GM18508 (cell line): ENCODE results near the gene DPF1.
"Not testable (repeated sequence)": the region's sequence is repeated elsewhere in the genome, so short reads cannot be mapped to it uniquely, and the experiment has no call there.

Source experiments
- ATAC-seq: cut with Tn5 transposase; IDR thresholded peaks from one replicate; pipeline ENCODE4 v1.9.1; 2021; ENCODE audit warnings: moderate number of reproducible peaks; ENCODE audit not compliant: insufficient read depth, unreplicated experiment

DPF1 gene

DNA sequence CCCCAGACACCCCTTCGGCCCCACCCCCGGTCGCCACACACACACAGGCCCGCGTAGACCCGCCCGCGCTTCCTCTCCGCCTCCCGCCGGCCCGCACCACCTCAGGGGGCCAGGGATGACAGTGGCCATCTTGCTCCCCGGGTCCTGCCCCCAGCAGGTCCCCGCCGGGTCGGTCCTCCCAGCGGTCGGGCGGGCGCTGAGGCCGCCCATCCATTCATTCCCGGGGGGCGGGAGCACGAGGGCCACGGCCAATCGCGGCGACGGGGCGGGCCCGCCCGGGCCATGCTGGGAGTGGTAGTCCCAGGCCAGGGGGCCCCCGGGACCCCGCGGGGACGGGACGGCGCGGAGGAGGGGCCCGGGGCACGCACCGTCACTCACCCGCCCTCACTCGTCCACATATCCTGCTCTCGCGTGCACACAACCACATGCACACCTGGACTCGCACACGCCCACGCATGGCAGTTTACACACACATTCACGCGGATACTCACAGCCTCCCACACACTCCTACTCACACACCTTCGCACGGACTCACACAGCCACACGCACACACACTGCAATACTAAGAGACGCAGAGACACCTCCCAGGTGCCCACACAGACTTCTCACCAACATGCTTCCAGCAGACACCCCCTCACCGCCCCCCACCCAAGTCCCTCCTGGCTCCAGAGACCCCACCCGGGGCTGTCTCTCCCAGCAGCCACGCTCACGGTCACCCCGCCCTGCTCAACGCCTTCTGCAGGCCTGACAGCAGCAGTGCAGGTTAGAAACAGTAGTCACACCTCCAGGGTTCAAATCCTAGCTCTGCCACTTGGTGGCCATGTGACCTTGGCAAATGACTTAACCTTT, at the start of gene DPF1:
Gene DPF1 (minus strand): TSS at position 209 of the 849 bp plus-strand sequence. CDS start 80 bp downstream, at position 129.
- no peak for ATAC-seq

DNA sequence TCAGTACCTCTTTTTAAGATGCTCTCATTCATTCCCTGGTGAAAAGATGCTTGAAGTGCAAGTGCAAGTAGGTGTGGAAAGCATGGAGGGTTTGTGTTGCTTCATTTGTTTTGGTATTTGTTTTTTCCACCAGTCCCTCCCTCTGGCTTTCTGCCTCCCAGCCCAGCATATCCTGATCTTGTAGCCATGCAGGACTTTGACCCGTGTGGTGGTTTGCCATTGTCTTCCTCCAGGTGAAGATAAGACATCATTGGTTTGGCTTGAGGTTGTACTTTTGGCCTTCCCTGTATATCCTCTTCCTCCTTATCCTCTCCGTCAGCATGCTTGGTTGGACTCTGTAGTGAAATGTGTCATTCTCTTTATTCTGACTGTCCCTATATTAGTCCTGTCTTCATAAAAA, 49.5 kb upstream of the DPF1 start:
- ATAC-seq: no peak

DNA sequence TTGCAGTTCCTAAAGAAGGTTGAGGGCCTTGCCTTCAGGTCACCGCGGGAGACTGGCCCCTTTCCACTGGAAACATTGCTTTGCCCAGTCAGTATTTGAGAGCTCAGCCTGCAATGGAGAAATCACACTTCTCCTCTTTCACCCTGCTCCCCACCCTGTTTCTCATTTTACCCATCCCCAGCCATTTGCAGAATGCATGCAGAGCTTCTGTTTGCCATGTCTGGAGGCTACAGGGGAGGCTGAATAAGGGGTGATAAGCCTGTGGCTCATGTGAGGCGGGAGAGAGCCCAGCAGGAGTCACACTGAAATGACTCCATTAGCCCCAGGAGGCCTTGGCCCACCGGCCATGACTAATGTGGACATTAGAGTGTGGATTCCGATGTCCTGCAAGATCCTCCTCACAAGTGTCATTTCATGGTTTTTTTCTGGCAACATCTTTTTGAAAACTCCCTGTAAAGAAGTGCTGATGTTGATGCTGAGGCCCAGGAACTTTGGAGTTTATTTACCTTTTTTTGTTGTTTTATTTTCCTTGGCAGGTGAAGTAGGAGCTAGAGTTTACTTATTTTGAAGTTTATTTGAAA, 46.7 kb upstream of the DPF1 start:
- no peak for ATAC-seq

DNA sequence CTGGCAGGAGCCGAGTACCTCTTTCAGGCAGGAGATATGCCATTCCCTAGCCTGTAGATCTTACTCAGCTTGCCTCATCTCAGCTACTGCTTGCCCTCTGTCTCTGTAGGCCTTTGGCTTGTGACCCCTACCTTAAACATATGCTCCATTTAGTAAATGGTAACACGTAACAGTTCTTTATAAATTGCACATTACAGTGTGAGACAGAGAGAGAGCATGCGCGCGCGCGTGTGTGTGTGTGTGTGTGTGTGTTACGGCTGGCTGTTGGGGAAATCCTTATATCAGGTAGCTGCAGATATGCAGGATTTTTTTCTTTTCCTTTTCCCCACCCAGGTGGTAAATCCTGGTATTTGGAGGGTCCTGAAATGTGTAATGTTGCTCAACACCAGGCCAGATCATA, 44.5 kb upstream of the DPF1 start:
- ATAC-seq: no peak

DNA sequence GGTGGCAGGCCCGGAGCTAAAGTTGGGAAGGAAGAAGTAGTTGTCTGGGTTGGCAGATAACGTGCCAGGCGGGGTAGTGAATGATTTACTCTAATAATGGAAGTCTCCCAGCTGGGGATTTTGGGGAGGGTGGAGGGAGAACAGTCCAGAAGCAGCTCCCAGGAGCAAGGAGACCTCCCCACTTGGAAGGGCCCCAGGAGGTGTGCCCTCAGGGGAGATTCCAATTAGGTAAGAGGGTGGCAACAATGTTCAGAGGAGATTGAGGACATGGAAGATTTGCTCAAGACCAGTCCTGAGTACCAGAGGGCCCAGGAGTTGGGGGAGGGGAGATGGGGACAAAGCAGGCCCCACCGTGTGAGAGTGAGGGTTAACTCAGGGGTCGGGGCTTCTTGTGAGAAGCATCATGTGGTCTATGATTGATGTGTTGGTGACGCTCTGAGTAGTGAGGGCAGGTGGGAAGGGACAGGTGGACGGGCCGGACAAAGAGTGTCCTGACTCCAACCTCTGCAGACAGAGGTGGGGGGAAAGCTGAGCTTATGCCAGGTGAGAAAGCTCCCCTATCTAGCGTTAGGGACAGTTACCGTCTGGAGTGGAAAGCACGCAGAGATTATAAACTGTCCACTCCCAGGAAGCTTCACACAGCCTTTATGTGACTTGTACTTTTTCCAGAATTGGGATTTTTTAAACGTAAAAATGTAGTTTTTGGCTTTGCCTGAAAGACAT, 43.9 kb upstream of the DPF1 start:
- no peak for ATAC-seq

DNA sequence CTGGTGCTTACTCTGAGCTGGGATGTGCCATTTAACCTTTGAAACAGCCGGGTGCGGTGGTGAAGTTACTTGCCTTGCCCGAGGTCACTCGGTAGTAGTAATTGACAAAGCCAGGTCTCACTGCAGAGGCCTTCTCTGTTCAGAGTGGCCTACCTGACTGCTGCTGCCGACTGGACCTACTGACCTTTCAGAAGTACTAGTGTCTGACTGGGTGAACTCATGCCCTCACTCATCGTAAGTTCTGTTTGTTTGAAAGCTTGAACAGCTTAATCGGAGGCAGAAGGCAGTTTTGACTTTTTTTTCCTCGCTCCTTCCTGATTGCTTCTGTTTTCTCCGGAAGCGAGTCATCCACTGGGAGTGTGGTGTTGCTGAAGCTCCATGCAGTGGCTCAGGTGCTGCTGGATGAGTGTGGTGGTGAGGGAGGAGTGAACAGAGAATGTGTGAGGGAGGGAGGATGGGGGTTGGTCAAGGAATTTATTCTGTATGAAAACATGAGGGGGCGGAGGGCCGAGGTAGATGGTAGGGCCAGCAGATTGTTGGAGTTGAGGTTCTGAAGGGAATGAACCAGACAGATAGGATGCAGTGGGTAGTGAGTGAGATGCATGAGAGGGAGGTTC, 43.1 kb upstream of the DPF1 start:
- ATAC-seq: no peak

DNA sequence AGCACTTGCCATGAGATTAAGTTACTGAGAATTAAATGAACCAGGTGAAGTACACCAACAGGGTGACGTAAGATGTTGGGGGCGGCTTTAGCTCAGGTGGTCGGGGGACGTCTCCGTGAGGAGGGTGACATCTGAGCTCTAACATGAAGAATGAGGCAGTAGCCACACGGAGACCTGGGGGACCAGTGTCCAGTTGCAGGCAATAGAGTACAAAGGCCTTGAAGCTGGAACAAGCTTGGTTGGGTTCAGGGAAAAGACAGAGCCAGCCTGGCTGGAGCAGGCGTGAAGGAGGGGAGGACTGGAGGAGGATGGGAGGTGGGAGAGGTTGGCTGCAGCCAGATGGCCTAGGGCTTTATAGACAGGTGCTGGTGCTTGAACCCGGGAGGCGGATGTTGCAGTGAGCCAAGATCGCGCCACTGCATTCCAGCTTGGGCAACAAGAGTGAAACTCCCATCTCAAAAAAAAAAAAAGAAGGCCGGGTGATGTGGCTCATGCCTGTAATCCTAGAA, 42.0 kb upstream of the DPF1 start:
- ATAC-seq: no peak

DNA sequence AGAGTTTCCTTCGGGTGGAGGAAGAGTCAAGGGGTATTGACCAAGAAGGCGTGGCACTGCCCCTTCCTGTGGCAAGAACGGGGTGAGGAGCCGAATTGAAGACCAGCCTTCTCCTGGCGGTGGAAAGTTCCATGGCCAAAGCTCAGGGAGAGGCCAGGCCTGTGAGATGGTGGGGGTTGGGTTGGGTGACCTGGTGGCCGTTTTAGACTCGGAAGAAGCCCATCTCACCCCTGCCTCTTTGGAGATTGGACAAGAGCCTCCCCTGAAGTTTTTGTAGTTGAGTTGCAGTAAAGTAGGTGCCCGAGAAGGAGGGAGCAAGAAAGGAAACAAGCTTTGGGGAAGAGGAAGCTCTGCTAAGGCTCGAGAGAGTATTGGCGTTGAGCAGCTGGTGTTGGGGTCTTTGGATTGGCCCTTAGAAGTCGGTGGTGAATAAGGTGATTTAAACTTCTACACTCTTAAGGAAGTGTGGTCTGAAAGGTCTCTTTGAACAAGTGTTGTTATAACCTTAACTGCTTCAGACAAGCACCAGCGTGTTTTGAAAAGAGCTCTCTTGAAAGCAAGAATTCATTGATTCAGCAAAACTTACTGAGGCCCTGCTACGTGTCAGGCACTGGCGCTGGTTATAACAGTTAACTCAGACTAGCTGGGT, 41.3 kb upstream of the DPF1 start:
- ATAC-seq: no peak

DNA sequence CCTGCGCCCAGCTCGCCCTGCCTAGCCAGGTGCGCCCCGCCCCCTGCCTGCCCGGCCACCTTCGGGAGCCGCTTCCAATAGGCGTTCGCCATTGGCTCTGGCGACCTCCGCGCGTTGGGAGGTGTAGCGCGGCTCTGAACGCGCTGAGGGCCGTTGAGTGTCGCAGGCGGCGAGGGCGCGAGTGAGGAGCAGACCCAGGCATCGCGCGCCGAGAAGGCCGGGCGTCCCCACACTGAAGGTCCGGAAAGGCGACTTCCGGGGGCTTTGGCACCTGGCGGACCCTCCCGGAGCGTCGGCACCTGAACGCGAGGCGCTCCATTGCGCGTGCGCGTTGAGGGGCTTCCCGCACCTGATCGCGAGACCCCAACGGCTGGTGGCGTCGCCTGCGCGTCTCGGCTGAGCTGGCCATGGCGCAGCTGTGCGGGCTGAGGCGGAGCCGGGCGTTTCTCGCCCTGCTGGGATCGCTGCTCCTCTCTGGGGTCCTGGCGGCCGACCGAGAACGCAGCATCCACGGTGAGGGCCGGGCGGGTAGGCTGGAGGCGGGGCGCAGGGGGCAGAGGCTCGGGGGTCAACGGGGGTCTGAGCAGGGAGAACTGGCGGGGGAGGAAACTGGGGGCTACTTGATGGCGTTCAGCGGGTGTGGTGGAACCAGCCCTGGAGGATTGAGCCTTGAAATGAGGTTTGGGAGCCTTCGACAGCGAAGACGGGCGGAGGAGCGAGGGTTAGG, 40.6 kb upstream of the DPF1 start, which contains the start of gene SPINT2:
Gene SPINT2 (plus strand): TSS at position 88 of the 727 bp plus-strand sequence. CDS start 320 bp downstream, at position 408.
- ATAC-seq: no peak

DNA sequence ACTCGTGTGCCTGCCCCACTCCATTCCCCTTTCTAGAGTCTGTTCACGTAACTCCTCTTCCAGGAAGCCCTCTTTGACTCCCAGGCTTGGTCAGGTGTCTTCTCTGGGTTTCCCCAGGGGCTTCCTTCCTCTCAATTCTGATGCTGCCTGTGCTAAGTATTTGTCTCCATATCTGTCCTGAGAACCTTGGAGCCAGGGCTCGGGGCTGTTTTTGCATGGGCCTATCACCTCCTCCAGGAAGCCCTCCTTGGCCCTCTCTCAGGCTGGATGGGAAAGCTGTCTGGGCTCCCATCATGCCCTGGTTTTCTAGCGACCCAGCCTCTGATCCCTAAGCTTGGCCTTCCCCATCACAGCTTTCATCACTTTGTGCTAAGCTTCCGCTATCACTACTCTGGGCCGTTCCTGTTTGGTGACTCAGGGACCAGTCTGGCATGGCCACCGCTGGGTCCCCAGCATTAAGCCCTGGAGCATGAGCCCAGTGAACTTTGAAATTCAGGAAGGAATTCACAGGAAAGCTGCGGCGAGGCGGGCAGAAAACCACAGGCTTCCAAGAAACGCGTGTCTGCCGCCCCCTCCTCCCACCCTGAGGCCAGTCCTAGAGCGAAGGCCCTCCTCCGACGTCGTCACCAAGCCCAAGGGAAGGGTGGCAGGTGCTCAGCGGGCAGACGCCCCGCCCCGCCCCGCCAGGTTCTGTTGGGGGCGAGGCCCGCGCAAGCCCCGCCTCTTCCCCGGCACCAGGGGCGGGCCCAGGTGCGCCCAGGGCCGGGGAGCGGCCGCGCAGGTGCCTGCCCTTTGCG, 39.9 kb upstream of the DPF1 start:
- no peak for ATAC-seq

DNA sequence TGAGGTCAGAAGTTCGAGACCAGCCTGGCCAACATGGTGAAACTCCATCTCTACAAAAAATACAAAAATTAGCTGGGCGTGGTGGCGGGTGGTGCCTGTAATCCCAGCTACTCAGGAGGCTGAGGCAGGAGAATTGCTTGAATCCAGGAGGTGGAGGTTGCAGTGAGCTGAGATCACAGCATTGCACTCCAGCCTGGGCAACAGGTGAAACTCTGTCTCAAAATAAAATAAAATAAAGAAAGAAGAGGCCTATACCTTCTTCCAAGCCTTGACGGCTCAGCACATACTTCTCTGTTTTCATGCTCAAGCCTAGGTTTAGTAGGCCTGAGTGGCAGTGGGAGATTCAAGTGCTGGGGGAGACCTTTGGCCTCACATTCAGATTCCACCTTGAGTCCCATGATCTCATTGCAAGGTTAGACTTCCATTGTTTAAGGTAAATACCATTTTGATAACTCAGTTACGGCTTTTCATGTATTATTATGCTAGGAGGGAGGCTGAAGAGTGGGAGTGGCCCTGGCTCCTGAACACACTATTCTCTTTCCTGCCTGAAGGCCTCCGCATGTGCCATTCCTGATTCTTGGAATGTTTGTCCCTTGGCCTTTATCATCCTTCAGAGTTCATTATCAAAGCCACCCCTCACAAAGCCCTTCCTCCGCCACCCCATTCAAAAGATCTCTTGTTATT, 38.7 kb upstream of the DPF1 start:
- no peak for ATAC-seq

DNA sequence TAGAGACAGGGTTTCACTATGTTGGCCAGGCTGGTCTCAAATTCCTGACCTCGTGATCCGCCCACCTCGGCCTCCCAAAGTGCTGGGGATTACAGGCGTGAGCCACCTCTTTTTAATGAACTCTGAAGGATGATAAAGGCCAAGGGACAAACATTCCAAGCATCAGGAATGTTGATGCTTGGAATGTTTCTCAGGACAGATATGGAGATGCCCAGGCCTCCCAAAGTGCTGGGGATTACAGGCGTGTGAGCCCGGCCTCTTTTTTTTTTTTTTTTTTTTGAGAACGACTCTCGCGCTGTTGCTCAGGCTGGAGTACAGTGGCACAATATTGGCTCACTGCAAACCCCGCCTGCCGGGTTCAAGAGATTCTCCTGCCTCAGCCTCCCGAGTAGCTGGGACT, 37.9 kb upstream of the DPF1 start:
- ATAC-seq: not testable (repeated sequence)

DNA sequence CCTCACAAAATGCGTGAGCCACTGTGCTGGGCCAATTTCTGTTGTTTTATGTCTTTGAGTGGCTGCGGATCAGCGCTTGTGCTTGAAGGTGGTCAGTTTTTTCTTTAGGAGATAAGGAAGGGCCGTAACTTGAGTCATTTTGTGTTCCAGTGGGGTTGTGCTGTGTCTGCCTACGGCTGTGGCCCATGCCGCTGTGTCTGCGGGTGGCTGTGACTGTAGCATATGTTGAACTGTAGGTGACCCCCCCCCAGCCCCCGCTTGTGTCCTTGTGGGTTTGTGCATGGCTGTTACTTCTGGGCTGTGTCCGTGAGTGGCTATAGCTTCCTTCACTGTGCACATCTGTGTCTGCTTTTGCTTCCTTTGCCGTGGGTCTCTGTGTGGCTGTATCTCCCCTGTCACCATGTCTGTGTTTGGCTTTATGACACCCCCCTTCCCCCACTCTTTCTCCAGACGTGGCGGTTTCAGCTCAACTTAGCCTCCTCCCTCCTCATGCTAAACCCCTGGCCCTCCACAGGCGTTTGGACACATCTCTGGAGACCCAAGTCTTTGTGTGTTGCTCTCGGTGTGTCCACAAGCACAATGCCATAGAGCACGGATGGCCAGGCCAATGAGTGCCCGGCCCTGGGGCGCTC, 31.5 kb upstream of the DPF1 start:
- ATAC-seq: no peak

DNA sequence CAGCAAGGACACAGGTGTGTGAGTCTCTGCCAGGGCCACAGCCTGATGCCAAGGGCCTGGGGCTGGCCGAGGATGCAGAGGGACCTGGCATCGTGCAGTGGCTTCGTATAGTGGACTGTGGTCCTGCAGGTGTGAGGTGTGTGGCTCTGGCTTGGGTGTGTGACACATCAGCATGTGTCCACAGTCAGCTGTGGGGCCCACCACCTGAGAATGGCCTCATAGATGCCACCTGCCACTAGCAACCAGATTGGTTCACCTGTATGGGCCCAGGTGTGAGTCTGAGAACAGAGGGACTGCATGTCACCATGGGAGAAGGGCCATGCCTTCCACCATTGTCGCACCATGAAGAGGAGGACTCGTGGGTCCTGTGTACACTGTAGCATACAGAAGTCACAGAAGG, 29.8 kb upstream of the DPF1 start:
- ATAC-seq: no peak

DNA sequence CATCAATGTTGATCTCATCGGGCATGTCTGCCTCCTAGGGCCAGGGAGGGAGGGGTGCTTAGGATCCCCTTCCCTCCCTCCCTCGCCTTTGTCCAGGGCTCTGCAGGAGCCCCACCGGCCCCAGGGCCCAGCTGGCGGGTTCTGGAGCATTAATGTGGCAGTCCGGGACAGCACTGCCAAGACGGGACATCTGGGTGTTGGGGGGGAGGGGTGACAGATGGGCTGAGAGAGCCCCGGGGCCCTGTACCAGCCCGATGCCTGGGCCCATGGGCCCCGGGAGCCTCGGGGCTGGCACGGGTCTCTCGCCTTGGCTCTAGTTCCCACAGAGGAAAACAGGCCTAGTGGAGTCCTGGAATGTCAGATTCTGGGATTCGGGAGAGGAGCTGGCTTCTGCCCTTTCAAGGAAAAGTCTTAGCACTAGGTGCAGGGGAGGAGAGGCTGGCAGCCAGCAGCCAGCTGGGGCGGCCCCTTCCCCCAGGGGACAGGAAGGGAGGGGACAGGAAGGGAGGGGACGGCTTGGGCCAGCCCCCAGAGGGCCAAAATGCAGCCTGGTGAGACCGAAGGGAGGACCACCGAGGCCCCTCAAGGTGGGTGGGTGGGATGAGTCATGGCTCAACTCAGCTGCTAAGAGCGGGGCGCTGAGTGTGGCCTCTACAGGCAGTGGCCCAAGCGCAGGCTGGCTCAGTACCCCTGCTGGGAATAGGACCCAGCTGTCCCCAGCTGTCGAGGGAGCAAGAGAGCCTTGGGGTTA, 29.1 kb upstream of the DPF1 start:
- ATAC-seq: no peak

DNA sequence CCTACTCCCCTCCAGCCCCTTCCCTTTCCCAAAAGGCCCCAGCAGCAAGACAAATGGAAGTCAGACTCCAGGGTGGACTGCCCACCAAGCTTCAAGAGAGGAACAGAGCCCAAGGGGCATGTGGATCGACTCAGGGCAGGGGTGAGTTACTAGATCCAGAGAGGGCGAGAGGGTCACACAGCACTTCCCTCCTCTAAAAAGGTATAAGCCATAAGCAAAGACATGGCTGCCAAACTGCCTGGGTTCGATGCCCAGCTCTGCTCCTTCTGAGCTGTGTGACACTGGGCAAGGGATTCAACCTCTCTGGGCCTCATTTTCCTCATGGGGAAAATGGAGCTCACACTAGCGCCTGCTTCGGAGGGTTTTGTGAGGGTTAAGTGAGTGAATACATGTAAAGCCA, 28.4 kb upstream of the DPF1 start:
- ATAC-seq: no peak

DNA sequence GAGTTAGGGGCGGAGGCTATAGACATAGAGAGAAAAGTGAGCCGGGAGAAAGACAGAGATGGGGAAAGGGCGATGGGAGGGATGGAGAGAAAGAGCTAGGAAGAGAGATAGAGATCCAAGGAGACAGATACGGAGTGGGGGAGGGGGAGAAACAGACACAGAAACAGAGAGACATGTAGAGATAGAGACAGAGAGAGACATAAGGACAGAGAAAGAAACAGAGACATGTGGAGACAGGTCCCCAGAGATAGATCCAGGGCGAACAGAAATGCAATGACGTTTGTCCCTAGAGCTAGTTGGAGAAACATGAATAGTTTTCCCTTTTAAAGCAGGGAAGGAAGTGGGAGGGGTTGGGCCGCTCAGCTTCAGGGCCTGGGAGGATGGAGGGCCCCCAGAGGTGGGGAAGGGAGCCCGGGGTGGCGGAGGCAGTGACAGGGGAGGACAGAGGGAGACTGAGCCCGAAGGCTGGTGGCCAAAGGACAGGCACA, 27.6 kb upstream of the DPF1 start:
- ATAC-seq: no peak
